ENCODE results near the gene MYH8.

DNA sequence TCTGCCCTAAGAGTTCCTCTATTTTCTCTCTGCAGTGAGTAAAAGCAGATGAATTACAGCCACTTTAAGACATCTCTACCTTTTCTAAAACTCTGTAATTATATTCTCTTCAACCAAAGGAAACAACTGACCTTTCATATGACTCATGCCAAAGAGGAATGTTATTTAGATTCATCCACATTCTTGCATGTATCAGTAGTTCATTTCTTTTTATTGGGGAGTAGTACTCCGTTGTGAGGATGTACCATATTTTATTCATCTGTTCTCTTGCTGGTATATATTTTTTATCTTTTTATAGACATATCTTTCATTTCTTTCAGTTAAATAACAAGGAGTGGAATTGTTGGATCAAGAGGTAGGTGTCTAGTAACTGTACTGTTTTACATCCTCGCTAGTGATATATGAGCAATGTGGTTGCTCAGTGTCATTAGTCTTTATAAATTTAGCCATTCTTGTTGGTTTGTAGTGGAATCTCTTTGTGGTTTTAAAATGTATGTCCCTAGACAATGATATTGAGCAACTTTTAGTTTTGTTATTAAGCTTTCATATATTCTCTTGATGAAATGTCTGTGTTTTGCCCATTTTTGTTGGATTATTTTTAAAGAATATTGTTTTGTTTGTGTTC lies 7.8 kb upstream of the MYH8 start:
- TF ChIP-seq CTCF (IDR thresholded peaks at IDR 0.05 in 2 of 3, conservative IDR thresholded peaks at IDR 0.05 in 1 of 3; ENCODE audit: control insufficient read depth in 2 of 3, extremely low read depth in 1 of 3, insufficient read depth in 1 of 3, low read depth in 3 of 3, low read length in 3 of 3) (no peak), ATF7 (IDR thresholded peaks at IDR 0.05; ENCODE audit: low read depth) (no peak)
- TF ChIP-seq, protein P1, sequence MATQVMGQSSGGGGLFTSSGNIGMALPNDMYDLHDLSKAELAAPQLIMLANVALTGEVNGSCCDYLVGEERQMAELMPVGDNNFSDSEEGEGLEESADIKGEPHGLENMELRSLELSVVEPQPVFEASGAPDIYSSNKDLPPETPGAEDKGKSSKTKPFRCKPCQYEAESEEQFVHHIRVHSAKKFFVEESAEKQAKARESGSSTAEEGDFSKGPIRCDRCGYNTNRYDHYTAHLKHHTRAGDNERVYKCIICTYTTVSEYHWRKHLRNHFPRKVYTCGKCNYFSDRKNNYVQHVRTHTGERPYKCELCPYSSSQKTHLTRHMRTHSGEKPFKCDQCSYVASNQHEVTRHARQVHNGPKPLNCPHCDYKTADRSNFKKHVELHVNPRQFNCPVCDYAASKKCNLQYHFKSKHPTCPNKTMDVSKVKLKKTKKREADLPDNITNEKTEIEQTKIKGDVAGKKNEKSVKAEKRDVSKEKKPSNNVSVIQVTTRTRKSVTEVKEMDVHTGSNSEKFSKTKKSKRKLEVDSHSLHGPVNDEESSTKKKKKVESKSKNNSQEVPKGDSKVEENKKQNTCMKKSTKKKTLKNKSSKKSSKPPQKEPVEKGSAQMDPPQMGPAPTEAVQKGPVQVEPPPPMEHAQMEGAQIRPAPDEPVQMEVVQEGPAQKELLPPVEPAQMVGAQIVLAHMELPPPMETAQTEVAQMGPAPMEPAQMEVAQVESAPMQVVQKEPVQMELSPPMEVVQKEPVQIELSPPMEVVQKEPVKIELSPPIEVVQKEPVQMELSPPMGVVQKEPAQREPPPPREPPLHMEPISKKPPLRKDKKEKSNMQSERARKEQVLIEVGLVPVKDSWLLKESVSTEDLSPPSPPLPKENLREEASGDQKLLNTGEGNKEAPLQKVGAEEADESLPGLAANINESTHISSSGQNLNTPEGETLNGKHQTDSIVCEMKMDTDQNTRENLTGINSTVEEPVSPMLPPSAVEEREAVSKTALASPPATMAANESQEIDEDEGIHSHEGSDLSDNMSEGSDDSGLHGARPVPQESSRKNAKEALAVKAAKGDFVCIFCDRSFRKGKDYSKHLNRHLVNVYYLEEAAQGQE (IDR thresholded peaks at IDR 0.05; ENCODE audit: low read depth, low read length): no peak
- TF ChIP-seq, protein P2, sequence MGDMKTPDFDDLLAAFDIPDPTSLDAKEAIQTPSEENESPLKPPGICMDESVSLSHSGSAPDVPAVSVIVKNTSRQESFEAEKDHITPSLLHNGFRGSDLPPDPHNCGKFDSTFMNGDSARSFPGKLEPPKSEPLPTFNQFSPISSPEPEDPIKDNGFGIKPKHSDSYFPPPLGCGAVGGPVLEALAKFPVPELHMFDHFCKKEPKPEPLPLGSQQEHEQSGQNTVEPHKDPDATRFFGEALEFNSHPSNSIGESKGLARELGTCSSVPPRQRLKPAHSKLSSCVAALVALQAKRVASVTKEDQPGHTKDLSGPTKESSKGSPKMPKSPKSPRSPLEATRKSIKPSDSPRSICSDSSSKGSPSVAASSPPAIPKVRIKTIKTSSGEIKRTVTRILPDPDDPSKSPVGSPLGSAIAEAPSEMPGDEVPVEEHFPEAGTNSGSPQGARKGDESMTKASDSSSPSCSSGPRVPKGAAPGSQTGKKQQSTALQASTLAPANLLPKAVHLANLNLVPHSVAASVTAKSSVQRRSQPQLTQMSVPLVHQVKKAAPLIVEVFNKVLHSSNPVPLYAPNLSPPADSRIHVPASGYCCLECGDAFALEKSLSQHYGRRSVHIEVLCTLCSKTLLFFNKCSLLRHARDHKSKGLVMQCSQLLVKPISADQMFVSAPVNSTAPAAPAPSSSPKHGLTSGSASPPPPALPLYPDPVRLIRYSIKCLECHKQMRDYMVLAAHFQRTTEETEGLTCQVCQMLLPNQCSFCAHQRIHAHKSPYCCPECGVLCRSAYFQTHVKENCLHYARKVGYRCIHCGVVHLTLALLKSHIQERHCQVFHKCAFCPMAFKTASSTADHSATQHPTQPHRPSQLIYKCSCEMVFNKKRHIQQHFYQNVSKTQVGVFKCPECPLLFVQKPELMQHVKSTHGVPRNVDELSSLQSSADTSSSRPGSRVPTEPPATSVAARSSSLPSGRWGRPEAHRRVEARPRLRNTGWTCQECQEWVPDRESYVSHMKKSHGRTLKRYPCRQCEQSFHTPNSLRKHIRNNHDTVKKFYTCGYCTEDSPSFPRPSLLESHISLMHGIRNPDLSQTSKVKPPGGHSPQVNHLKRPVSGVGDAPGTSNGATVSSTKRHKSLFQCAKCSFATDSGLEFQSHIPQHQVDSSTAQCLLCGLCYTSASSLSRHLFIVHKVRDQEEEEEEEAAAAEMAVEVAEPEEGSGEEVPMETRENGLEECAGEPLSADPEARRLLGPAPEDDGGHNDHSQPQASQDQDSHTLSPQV (IDR thresholded peaks at IDR 0.05): no peak
